GM23248 (cell line): ENCODE results near the gene EP300. TPM values are rescaled to one million over a fixed set of nuclear protein-coding genes. Genes with fewer than 3 reads are reported as not detected.

Source experiments
- DNase-seq: peaks from one replicate; pipeline ENCODE4 v3.0.0-alpha.2; 2015
- H2AFZ ChIP-seq: fragments of 200-600 bp; sonication (generic); 2 replicates; pipeline ENCODE4 v1.6.1; 2016; ENCODE audit warnings: antibody characterized with exemption
- H3F3A ChIP-seq: fragments of 200-600 bp; sonication (generic); 2 replicates; pipeline ENCODE4 v1.6.1; 2016; ENCODE audit warnings: mild to moderate bottlenecking, antibody characterized with exemption, mixed run types; ENCODE audit not compliant: insufficient read depth
- H3K27ac ChIP-seq: fragments of 200-600 bp; sonication (generic); 2 replicates; pipeline ENCODE4 v1.5.1; 2016; ENCODE audit warnings: mild to moderate bottlenecking
- H3K27me3 ChIP-seq: fragments of 200-600 bp; sonication (generic); replicated peaks from 2 replicates; pipeline ENCODE4 v1.6.1; 2016; ENCODE audit warnings: mild to moderate bottlenecking; ENCODE audit not compliant: insufficient read depth
- H3K36me3 ChIP-seq: fragments of 200-600 bp; sonication (generic); 2 replicates; pipeline ENCODE4 v1.6.1; 2016; ENCODE audit warnings: low read depth, mild to moderate bottlenecking
- H3K4me1 ChIP-seq: fragments of 200-600 bp; sonication (generic); 2 replicates; pipeline ENCODE4 v1.6.1; 2016; ENCODE audit warnings: mild to moderate bottlenecking; ENCODE audit not compliant: insufficient read depth
- H3K4me2 ChIP-seq: fragments of 200-600 bp; sonication (generic); one replicate; pipeline ENCODE4 v1.6.1; 2016; ENCODE audit warnings: mild to moderate bottlenecking; ENCODE audit not compliant: unreplicated experiment
- H3K4me3 ChIP-seq: fragments of 200-600 bp; sonication (generic); 2 replicates; pipeline ENCODE4 v1.5.1; 2016; ENCODE audit warnings: mild to moderate bottlenecking
- H3K79me2 ChIP-seq: fragments of 200-600 bp; sonication (generic); 2 replicates; pipeline ENCODE4 v1.6.1; 2016; ENCODE audit warnings: mild to moderate bottlenecking; ENCODE audit not compliant: insufficient read depth
- H3K9ac ChIP-seq: fragments of 200-600 bp; sonication (generic); 2 replicates; pipeline ENCODE4 v1.6.1; 2016; ENCODE audit warnings: mild to moderate bottlenecking
- H3K9me2 ChIP-seq: fragments of 200-600 bp; sonication (generic); 2 replicates; pipeline ENCODE4 v1.6.1; 2016; ENCODE audit warnings: mixed run types, mild to moderate bottlenecking, moderate library complexity; ENCODE audit not compliant: insufficient read depth
- H3K9me3 ChIP-seq: fragments of 200-600 bp; sonication (generic); one replicate; pipeline ENCODE4 v1.6.1; 2017; ENCODE audit warnings: low read depth
- H4K20me1 ChIP-seq: fragments of 200-600 bp; sonication (generic); 2 replicates; pipeline ENCODE4 v1.6.0; 2016; ENCODE audit not compliant: insufficient read depth
- EZH2 ChIP-seq: fragments of 200-600 bp; sonication (generic); IDR thresholded peaks from 2 replicates; pipeline ENCODE4 v1.6.1; 2018; ENCODE audit warnings: antibody characterized with exemption, mild to moderate bottlenecking; ENCODE audit not compliant: insufficient read depth, poor library complexity, severe bottlenecking
- EZH2phosphoT487 ChIP-seq: fragments of 200-600 bp; sonication (generic); IDR thresholded peaks from 2 replicates; pipeline ENCODE4 v1.6.1; 2018; ENCODE audit warnings: antibody characterized with exemption, moderate library complexity, mild to moderate bottlenecking, low read depth; ENCODE audit not compliant: insufficient read depth
- WGBS, 2 experiments: methylation state at CpG; one replicate each; pipeline ENCODE4 v1.1.6; 2015 to 2017; ENCODE audit warnings: low lambda C conversion rate in 2 of 2, low coverage in 1 of 2; ENCODE audit errors: missing lambda C conversion rate in 2 of 2; 5-methylcytosine and 5-hydroxymethylcytosine counted together
- in situ Hi-C: fragments of 300-500 bp; cut with MboI; formaldehyde crosslinking; loops from 2 replicates; pipeline ENCODE4 v1.15.0; 2020
- polyA plus RNA-seq: library from polyadenylated mRNA; unstranded; fragments of >200 nt; fragmentation: Nextera tagmentation; extraction: Ambion mirVana; gene quantifications from 2 replicates; pipeline ENCODE4 v1.2.1, GENCODE V29; 2016
- total RNA-seq: library from RNA; depleted of rRNA; stranded (reverse); fragments of >200 nt; shearing (Covaris generic); gene quantifications from 2 replicates; pipeline ENCODE4 v1.2.3, GENCODE V29; 2014

The EP300 gene
- total and polyA plus RNA-seq, 2 experiments from 2014 or later = 11.4 to 18.8 TPM

DNA sequence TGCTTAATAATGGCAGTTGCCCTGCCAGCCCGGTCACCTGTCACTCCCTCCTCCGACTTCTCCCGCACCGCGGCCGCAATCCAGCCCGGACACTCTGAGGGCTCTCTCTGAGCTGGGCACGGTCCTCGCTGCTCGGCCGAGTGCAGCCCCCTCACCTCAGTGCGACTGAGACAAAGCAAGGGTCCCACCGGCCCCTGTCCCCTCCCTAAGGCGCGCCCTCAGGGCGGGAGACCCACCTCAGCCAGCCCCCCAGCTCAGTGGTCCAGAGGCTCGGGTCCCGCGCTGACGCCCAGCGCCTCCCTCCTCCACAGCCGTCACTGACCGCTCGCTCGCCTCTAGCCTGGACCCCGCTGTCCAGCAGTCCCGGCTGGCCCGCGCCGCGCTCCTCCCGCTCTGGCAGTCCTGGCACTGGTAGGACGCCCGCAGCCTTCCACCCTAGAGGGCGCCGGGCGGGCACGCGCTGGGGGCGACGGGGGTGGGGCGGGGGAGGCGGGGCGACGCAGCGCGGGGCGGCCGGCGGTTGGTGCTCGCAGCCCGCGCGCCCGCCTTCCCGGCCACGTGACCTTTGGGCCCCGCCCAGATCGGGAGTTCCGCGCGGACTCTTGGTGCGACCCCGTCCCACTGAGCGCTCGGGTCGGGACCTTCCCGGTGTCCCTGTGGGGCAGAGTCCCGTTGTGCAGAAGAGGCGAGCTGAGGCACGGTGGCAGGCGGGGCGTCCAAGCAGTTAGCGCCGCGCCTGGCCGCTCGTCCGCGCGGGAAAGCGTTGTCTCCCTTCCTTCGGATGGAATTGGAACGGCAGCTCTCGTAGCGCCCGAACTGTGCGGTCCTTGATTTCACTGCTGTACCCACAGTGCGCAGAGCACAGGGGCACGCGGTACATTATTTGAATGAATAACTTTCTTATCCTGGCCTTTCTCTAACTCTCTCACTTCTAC is 104.9 kb downstream of the EP300 start:
- Histone ChIP-seq H3K9ac (peak overlapping the region; percentile 3; the same call in 1 of the 2 replicates), H3K36me3 (no peaks in the 10 kb centered on the region), H3K9me3 (no peaks in the 10 kb centered on the region), H3F3A (no peaks in the 10 kb centered on the region), H3K27ac (no peak overlapping the region), H3K27me3 (no peaks in the 10 kb centered on the region), H3K9me2 (no peaks in the 10 kb centered on the region), H3K4me2 (peak overlapping the region; percentile 77), H4K20me1 (no peaks in the 10 kb centered on the region), H3K4me3 (peak overlapping the region; percentile 77), H2AFZ (peak overlapping the region; percentile 80), H3K4me1 (0 out of 2 replicates have a peak, but pooled peaks cover 6% of the 10 kb centered on the region), H3K79me2 (no peaks in the 10 kb centered on the region)
- in situ Hi-C loops = no loop called here
- WGBS, 2 experiments = 1 to 2% methylated on average over 60 to 80 of the region's 91 CpGs
- TF ChIP-seq EZH2 = no peak
- no peak for TF ChIP-seq EZH2phosphoT487
- peak; percentile 87 for DNase-seq

DNA sequence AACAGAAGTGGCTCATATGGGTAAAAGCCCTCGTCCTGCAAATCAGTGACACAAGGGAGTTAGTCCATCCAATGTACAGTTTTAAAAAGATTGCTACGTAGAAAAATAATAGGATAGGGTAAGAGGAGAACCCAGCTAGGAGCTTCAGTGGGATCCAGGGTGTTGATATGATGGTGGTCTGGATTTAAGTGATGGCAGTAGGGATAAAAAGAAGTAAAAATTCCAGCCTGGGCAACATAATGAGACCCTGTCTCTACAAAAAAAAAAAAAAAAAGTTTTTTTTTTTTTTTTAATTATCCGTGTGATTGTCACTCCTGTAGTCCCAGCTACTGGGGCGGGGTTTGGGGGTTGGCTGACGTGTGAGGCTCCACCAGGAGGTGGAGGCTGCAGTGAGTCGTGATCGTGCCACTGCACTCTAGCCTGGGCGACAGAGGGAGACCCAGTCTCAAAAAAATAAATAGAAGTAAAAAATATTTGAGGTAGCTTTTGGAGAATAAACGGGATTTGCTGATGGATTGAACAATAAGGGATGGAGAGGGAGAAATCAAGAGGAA is 105.7 kb downstream of the EP300 start:
- 0 out of 2 replicates have a peak, but pooled peaks cover 6% of the 10 kb centered on the region for H3K4me1 ChIP-seq
- no peaks in the 10 kb centered on the region for H3K27me3 ChIP-seq
- in situ Hi-C loops = no loop called here
- peak overlapping the region; percentile 77 for H3K4me3 ChIP-seq
- H3K79me2 ChIP-seq = no peaks in the 10 kb centered on the region
- H3F3A ChIP-seq = no peaks in the 10 kb centered on the region
- no peaks in the 10 kb centered on the region for H4K20me1 ChIP-seq
- DNase-seq = peak; percentile 63
- H2AFZ ChIP-seq = peak overlapping the region; percentile 80
- TF ChIP-seq EZH2 (no peak), EZH2phosphoT487 (no peak)
- 2% methylated on average over 9 of the region's 9 CpGs for WGBS, 2 experiments
- no peaks in the 10 kb centered on the region for H3K9me3 ChIP-seq
- H3K36me3 ChIP-seq = no peaks in the 10 kb centered on the region
- H3K27ac ChIP-seq = no peak overlapping the region
- no peaks in the 10 kb centered on the region for H3K9me2 ChIP-seq
- peak overlapping the region; percentile 24; the same call in 1 of the 2 replicates for H3K9ac ChIP-seq
- peak overlapping the region; percentile 77 for H3K4me2 ChIP-seq

DNA sequence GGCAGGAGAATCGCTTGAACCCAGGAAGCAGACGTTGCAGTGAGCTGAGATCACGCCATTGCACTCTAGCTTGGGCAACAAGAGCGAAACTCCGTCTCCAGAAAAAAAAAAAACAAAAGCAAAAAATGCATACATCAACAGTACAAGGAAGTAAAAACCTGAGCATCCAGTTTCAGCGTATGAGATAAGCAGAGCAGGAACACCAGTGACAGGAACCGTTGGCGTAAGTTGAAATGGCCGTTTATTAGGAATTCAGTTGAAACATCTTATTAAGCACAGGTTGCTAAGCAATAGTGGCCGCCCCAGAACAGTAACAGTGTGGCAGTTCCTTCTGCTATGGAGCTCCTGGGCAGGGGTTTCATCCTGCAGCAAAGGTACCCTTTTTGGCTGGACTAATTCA is 108.7 kb downstream of the EP300 start:
- Histone ChIP-seq H3K79me2 (peaks cover 10% of the 10 kb centered on the region), H3F3A (no peaks in the 10 kb centered on the region), H2AFZ (no peak overlapping the region), H3K27me3 (no peaks in the 10 kb centered on the region), H4K20me1 (no peaks in the 10 kb centered on the region), H3K9me3 (no peaks in the 10 kb centered on the region), H3K4me1 (peaks cover 11% of the 10 kb centered on the region), H3K4me2 (no peak overlapping the region), H3K9ac (no peak overlapping the region), H3K36me3 (no peaks in the 10 kb centered on the region), H3K27ac (no peak overlapping the region), H3K9me2 (no peaks in the 10 kb centered on the region), H3K4me3 (no peak overlapping the region)
- TF ChIP-seq EZH2phosphoT487 (no peak), EZH2 (no peak)
- DNase-seq = no peak
- in situ Hi-C loops = no loop called here
- 73 to 77% methylated on average over 10 of the region's 10 CpGs for WGBS, 2 experiments

DNA sequence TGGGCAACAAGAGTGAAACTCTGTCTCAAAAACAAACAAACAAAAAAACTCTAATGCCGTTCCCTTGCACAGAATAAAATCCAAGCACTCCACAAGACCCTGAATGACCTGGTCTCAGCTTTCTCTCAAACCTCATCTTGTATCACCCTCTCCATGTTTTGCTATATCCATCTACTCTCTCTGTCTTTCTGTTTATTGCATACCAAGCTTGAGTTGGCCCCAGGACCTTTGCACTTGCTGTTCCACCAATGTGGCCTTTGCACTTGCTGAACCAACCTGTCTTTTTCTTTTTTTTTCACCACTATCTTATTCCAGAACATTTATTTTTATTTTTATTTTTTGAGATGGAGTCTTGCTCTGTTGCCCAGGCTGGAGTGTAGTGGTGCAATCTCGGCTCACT is 110.7 kb downstream of the EP300 start:
- Histone ChIP-seq H3K4me2 (no peak overlapping the region), H3K79me2 (peaks cover 30% of the 10 kb centered on the region), H3K27me3 (no peaks in the 10 kb centered on the region), H3K4me1 (peaks cover 11% of the 10 kb centered on the region), H4K20me1 (no peaks in the 10 kb centered on the region), H2AFZ (no peak overlapping the region), H3K36me3 (no peaks in the 10 kb centered on the region; the same call in 1 of the 2 replicates), H3K9me3 (no peaks in the 10 kb centered on the region), H3K9me2 (no peaks in the 10 kb centered on the region), H3K9ac (no peak overlapping the region), H3K27ac (no peak overlapping the region), H3F3A (no peaks in the 10 kb centered on the region), H3K4me3 (no peak overlapping the region)
- TF ChIP-seq EZH2phosphoT487 (no peak), EZH2 (no peak)
- 64 to 72% methylated on average over 2 of the region's 2 CpGs for WGBS, 2 experiments
- in situ Hi-C loops = no loop called here
- DNase-seq = no peak
